Upper lobe of right lung (tissue), 1 donor: ENCODE measurements around the gene ALOX12B. TPM values are rescaled to one million over a fixed set of nuclear protein-coding genes. Genes with fewer than 3 reads are reported as not detected.
A peak's percentile ranks its signal among the peaks of the same experiment; 100 is the strongest.

ENCODE experiments used
- ATAC-seq: fragments of 200-7000 bp; cut with Tn5 transposase; one replicate; pipeline ENCODE4 v1.9.1; 2020; ENCODE audit warnings: mild to moderate bottlenecking, moderate library complexity
- DNase-seq: peaks from one replicate; pipeline ENCODE4 v3.0.0-alpha.2; 2020
- H3K27ac ChIP-seq: fragments of 200-600 bp; one replicate; pipeline ENCODE4 v1.8.0; 2022
- H3K27me3 ChIP-seq: fragments of 200-600 bp; one replicate; pipeline ENCODE4 v1.8.0; 2022; ENCODE audit warnings: mild to moderate bottlenecking
- H3K36me3 ChIP-seq: fragments of 200-600 bp; one replicate; pipeline ENCODE4 v1.8.0; 2022
- H3K4me1 ChIP-seq: fragments of 200-600 bp; one replicate; pipeline ENCODE4 v1.8.0; 2022
- H3K4me3 ChIP-seq: fragments of 200-600 bp; one replicate; pipeline ENCODE4 v1.8.0; 2022; ENCODE audit warnings: mild to moderate bottlenecking
- H3K9me3 ChIP-seq: fragments of 200-600 bp; one replicate; pipeline ENCODE4 v1.8.0; 2022
- intact Hi-C: fragments of 100-400 bp; cut with DNase I; formaldehyde crosslinking; loops from one replicate; pipeline ENCODE4 v1.11.0; 2022
- total RNA-seq: library from RNA; stranded (reverse); fragmentation: NEBNext Ultra II Directional; extraction: Animal tissue kit (Norgen Biotek cat#: 25700); gene quantifications from one replicate; pipeline ENCODE4 v1.2.1, GENCODE V29; 2021
- TF ChIP-seq, protein P1 (sequence below): fragments of 200-600 bp; IDR thresholded peaks from one replicate; pipeline ENCODE4 v1.8.0; 2022; ENCODE audit warnings: antibody characterized with exemption
- donor health status: DM: no; HTN: yes; CAD: no; lungs with severe emphysema.

ALOX12B gene
- total RNA-seq, 1 donor from 2014 or later = not detected

DNA sequence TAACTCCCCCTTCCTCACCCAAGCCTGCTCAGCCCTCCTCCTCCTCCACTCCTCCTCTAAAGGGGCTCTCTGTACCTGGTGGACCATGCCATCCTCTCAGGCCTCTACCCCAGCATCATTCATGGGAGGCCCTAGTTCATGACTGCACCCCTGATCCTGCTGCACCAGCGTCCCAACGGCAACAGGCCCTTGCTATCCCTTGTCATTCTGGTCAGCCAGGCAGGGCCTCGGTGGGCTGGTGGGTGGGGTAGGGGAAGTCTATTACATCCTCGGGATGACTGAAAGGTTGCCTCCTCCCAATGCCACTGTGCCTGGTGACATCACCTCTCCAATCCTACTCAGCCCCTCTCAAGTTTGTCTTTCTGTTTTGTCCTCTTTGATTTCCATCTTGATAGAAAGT lies 19.7 kb downstream of the ALOX12B start:
- DNase-seq (peak; percentile 56), ATAC-seq (no peak)
- Histone ChIP-seq H3K4me3 (no peak overlapping the region), H3K9me3 (no peaks in the 10 kb centered on the region), H3K4me1 (peaks cover 19% of the 10 kb centered on the region), H3K27me3 (peaks cover 18% of the 10 kb centered on the region), H3K27ac (no peak overlapping the region), H3K36me3 (no peaks in the 10 kb centered on the region)
- intact Hi-C loops = no loop called here
- TF ChIP-seq, protein P1, sequence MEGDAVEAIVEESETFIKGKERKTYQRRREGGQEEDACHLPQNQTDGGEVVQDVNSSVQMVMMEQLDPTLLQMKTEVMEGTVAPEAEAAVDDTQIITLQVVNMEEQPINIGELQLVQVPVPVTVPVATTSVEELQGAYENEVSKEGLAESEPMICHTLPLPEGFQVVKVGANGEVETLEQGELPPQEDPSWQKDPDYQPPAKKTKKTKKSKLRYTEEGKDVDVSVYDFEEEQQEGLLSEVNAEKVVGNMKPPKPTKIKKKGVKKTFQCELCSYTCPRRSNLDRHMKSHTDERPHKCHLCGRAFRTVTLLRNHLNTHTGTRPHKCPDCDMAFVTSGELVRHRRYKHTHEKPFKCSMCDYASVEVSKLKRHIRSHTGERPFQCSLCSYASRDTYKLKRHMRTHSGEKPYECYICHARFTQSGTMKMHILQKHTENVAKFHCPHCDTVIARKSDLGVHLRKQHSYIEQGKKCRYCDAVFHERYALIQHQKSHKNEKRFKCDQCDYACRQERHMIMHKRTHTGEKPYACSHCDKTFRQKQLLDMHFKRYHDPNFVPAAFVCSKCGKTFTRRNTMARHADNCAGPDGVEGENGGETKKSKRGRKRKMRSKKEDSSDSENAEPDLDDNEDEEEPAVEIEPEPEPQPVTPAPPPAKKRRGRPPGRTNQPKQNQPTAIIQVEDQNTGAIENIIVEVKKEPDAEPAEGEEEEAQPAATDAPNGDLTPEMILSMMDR = no peak

DNA sequence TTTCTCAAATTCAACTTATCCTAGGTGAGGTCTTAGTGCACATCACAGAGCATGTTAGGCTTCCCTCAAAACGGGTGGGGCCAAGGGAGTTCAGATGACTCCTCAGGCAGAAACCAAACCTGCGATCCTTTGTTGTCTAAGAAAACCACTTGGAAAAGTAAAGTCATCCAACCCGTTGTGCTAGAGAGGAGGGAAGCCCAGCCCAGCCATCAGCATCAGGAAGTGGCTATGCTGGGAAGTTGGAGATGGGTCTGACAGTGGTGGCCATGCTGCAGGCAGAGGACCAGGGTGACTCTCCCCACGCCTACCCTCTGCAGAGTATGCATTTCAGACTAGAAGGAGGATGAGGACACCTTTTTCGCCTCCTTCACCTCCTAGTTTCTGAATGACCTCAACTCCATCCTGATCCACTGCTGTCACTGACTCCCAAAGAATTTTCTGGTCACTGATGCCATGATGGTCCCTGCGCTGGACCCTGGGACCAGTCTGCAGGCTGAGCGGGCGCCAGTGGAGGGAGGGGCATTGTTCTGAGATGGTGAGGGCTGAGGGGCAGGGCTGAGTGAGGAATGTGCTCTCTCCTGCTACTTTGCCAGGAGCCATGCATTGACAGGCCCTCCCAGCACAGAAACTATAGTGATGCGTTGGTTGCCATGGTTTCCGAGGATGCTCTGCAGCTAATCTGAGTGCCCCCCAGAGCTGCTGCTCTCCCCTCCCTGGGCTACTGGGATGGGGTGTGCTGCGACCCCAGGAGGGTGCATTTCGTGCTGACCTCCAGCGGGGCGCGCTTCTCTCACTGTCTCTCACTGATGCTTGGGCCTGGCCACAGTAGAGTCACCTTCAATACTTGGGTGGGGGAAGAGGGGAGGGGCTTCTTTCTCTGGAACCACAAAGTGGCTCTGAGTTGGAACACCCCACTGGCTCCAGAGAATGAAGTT lies 20.4 kb downstream of the ALOX12B start:
- DNase-seq (peak; percentile 55), ATAC-seq (no peak)
- Histone ChIP-seq H3K4me1 (peaks cover 17% of the 10 kb centered on the region), H3K27ac (no peak overlapping the region), H3K4me3 (no peak overlapping the region), H3K9me3 (no peaks in the 10 kb centered on the region), H3K27me3 (peaks cover 16% of the 10 kb centered on the region), H3K36me3 (no peaks in the 10 kb centered on the region)
- intact Hi-C loops = no loop called here
- TF ChIP-seq, protein P1 = no peak

DNA sequence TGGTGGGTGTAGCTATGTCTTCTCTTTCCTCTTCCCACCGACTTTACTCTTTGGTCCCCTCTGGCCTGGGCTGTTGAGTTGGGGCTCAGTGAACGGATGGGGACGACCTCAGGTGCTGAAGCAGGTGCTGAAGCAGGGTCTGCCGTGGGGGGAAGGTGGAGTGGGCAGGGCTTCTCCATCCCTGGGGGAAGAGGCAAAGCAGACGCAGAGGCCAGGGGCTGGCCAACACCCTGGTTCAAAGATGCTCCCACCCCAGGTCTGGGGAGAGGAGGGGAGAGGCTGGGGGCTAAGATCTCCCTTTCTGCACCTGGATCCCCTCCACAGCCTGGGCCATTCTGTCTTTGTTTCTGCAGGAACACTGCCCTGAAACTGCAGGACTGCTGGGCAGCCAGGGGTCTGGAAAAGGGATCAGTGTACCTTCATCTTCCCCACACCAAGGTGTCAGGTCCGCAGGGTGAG lies 22.9 kb downstream of the ALOX12B start:
- no peaks in the 10 kb centered on the region for H3K36me3 ChIP-seq
- DNase-seq (peak; percentile 59), ATAC-seq (no peak)

DNA sequence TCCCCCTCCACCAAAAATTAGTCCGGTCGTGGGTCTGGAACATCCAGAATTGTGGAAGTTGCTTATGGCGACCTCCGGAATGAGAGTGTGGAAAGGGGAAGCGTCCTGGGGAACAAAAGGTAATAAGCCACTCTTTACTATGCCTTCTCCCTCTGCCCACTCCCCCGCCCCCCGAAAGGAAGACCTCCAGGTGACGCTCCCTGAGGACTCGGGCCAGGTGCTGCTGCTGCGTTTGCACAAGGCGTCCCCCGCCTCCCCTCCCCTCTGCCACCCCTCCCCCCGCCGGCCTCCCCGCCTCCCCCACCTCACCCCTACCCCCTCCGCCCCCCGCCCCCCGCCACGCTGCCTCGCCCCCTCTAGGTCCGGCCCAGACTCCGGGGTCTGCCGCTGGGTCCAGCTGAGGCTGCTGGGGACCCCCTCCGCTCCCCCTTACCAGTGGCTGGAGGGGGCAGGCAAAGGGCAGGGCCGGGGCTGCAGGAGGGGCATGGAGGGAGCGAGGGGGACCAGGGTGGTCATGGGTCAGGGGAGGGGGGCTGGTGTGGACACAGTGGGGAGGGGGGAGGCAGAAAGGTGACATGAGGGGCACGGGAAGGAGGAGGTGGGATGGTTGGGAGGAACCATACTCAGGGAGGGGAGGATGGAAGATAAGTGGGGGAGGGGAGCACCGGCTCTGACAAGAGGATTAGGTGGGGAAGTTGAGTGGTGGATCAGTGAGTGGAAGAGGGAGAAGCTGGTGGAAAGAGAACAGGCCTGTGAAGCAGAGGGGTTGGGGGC lies 23.6 kb downstream of the ALOX12B start:
- peaks cover 7% of the 10 kb centered on the region for H3K4me1 ChIP-seq
- H3K4me3 ChIP-seq = no peak overlapping the region
- ATAC-seq (no peak), DNase-seq (peak; percentile 59)
- peaks cover 39% of the 10 kb centered on the region for H3K27me3 ChIP-seq
- intact Hi-C loops = no loop called here
- H3K27ac ChIP-seq = no peak overlapping the region
- no peaks in the 10 kb centered on the region for H3K9me3 ChIP-seq
- H3K36me3 ChIP-seq = no peaks in the 10 kb centered on the region
- TF ChIP-seq, protein P1 = no peak

More for the DNA sequence above, 22.9 kb downstream of the ALOX12B start:
- peaks cover 14% of the 10 kb centered on the region for H3K4me1 ChIP-seq
- intact Hi-C loops = no loop called here
- no peak overlapping the region for H3K27ac ChIP-seq
- H3K9me3 ChIP-seq = no peaks in the 10 kb centered on the region
- H3K4me3 ChIP-seq = no peak overlapping the region
- peaks cover 32% of the 10 kb centered on the region for H3K27me3 ChIP-seq
- TF ChIP-seq, protein P1 = no peak

DNA sequence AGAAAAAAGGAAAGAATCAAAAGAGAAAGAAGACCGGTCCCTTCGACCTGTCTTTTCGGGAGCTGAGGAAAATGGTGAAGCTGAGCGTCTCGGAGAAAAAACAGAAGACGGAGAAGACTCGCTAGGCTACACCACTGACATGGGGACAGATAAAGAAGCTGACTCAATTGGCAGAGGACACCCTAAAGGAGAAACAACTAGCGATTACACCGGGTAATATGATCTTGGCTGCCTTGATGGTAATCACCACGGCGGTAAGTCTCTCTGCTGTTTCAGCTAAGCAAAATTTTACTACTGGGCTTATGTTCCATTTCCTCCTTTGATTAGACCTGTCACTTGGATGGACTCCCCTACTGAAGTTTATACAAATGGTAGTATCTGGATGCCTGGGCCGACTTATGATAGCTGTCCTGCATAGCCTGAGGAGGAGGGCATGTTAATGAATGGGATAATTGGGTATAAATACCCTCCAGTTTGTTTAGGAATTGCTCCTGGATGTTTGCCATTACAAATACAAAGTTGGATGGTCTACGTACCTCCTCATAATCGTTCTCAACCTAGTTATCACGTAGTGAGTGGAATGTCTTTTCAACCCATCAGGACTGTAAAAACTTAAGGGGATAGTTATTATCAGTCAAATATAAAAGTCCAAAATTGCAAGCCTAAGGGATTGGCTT lies 24.6 kb downstream of the ALOX12B start:
- TF ChIP-seq, protein P1 = no peak
- no peak overlapping the region for H3K4me3 ChIP-seq
- intact Hi-C loops = no loop called here
- no peak for DNase-seq
- no peak overlapping the region for H3K27ac ChIP-seq
- no peaks in the 10 kb centered on the region for H3K36me3 ChIP-seq
- peaks cover 49% of the 10 kb centered on the region for H3K27me3 ChIP-seq
- H3K4me1 ChIP-seq = peaks cover 6% of the 10 kb centered on the region
- no peaks in the 10 kb centered on the region for H3K9me3 ChIP-seq
- no peak for ATAC-seq
